ENCODE data around the gene AMTN.
A peak's percentile ranks its signal among the peaks of the same experiment; 100 is the strongest.
"Not testable (repeated sequence)": the region's sequence is repeated elsewhere in the genome, so short reads cannot be mapped to it uniquely, and the experiment has no call there.

AMTN gene, protein sequence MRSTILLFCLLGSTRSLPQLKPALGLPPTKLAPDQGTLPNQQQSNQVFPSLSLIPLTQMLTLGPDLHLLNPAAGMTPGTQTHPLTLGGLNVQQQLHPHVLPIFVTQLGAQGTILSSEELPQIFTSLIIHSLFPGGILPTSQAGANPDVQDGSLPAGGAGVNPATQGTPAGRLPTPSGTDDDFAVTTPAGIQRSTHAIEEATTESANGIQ

GRCh38 chr4:70518269-70518668 is at the start of gene AMTN:
AMTN (plus strand) TSS chr4:70518569; CDS start chr4:70518778, 209 bp downstream.
- DNase-seq (ENCODE audit: low spot score) = no peak

DNA sequence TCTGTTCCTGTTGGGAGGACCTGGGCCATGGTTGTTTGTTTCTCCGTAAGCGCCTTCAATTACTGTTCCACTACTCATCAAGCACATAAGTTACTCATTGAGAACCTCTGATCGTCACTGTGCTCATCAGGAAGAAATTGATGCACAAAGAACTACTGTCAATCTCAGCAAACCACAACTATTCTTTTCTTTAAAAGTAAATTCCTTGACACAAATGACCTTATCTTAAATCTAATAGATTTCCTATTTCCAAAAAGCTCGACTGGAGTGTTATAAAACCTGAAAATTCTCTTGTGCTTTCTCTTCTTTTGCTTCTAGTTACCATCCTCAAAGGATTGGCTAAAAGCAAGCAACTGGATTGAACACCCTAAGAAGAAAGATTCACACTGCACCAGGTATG is 46.5 kb upstream of the AMTN start, which contains the start of gene MUC7:
MUC7 (plus strand) TSS at position 301 of the 400 bp plus-strand sequence. CDS start 1,825 bp downstream, outside the sequence.
- no peak for DNase-seq (ENCODE audit: low spot score)

DNA sequence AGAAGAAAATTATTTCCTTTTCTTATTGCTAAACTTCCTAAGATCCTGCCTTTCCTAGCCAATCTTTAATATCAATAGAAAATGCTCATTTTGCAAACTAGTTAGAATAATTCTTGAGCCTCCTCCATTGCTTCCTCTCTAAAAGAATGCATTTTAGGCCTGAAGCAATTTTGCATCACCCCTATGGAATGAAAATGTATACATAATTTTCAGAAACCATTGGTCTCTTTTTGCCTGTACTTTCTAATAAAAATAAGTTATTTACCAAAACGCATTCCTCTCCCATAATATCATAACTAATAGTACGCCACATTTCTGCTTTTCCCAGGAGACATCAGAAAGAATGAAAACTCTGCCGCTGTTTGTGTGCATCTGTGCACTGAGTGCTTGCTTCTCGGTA is 44.7 kb upstream of the AMTN start:
- no peak for DNase-seq (ENCODE audit: low spot score)

DNA sequence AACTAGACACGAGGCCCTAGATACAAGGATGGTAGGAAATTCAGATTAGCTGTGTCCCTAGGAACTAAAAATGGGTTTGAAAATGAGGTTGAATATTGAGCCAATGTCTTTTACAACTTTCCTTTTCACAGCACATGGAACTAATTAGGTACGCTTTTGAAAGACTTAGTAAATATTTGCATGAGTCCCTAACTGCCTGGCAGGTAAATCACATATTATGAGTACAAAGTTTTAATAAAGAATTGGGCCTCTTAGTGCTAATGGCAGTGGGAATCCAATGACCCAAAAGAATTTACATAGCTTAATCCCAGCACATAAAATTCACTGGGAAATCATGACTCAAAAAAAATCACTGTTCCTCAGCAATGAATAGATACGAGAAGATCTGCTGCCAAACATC is 29.6 kb upstream of the AMTN start:
- DNase-seq (ENCODE audit: low spot score) = no peak

GRCh38 chr4:70496231-70496630 is 22.1 kb upstream of the AMTN start:
- no peak for DNase-seq (ENCODE audit: low spot score)

GRCh38 chr4:70501838-70502237 is 16.5 kb upstream of the AMTN start:
- DNase-seq (ENCODE audit: low spot score) = not testable (repeated sequence)

- DNase-seq (ENCODE audit: low spot score) = no peak
Observed at GRCh38 chr4:70504733-70505132, 13.6 kb upstream of the AMTN start.

- peak; percentile 50 for DNase-seq (ENCODE audit: low spot score)
Observed at GRCh38 chr4:70505151-70505748, 13.1 kb upstream of the AMTN start.

- DNase-seq (ENCODE audit: low spot score) = no peak
Observed at GRCh38 chr4:70508801-70509200, 9.6 kb upstream of the AMTN start.

GRCh38 chr4:70511365-70511764 is 7.0 kb upstream of the AMTN start:
- DNase-seq (ENCODE audit: low spot score) = no peak

DNA sequence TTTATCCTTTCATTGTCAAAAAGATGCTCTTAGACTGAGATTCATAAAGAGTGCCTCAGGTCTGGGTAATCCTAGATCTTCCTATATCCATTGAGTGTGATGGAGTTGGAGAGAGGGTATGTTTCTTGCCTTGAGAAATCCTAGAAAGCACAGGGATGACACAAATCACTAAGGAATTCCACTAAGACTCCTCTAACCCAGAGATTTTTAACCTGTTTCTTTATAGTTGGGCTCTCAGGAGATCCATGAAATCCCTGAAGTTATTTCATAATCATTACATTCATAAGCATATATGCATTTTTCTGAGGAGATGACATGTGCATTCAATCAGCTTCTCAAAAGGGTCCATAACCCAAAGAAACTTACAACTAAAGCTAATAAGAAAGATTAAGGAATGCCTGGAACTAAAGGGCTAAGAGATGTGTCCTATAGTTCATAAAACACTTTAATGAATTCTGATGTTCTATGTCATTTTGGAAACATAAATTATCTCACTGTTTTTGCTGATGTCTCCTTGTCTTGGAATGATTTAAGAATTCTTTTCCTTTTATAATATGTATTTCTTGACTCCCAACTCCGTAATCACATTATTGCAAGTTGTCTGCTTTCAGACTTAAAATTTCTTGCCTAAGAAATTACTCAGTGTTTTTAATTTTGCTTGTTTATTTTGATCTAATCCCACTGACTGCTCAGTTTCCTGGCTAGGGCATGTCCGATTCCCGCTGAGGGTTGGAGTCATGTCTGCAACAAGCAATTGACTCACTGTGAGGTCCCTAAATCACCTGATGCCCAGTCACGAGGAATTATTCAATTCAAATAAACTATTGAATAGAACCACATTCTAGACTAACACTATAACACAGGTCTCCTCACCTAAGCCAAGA is 2.8 kb upstream of the AMTN start:
- no peak for DNase-seq (ENCODE audit: low spot score)

GRCh38 chr4:70518716-70519115 is 347 bp downstream of the AMTN start:
- DNase-seq (ENCODE audit: low spot score) = no peak

DNA sequence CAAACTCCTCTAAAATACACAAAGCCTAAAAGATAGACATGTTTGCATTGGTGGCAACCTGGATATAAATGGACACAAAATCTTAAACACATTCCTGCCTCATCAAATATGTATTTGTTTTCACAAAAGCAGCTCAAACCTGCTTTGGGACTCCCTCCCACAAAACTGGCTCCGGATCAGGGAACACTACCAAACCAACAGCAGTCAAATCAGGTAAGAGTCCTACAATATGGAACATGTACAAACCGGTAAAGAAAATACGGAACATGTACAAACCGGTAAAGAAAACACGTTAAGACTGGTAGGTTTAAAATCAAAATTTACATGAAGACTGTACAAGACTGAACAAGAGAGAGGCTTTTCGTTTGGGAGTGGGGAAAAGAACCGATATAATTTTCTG is 4.3 kb downstream of the AMTN start:
- no peak for DNase-seq (ENCODE audit: low spot score)

- no peak for DNase-seq (ENCODE audit: low spot score)
Observed at GRCh38 chr4:70530997-70531396, 12.6 kb downstream of the AMTN start.

DNA sequence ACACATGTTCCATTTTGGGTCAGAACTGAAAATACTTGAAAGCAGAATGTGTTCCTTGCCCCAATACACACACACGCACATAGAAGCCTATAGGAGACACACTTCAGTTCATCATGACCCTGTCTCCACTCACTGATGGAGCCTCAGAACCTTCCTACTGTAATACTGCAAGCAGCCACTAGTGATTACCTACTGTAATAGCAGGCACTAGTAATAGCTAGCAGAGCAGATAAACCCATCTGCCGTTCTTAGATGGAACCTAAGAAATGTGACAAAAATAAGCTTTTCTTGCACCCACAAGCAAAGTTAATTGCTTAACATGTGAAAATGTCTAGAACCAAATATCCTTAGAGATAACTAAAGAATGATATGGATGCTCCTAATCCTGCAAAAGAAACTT is 13.6 kb downstream of the AMTN start:
- no peak for DNase-seq (ENCODE audit: low spot score)

GRCh38 chr4:70533211-70533610 is 14.8 kb downstream of the AMTN start:
- DNase-seq (ENCODE audit: low spot score) = no peak

DNA sequence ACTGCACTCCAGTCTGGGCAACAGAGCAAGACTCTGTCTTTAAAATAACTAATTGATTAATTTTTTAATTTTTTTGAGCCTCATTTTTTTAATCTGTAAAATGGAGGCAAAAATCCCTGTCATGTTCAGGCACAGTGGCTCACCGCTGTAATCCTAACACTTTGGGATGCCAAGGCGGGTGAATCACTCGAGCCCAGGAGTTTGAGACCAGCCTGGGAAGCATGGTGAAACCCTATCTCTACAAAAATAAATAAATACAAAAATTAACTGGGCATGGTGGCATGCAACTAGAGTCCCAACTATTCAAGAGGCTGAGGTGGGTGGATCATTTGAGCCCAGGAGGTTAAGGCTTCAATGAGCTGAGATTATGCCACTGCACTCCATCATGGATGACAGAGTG is 15.4 kb downstream of the AMTN start:
- DNase-seq (ENCODE audit: low spot score) = no peak

GRCh38 chr4:70534886-70535285 is 16.5 kb downstream of the AMTN start:
- not testable (repeated sequence) for DNase-seq (ENCODE audit: low spot score)

DNA sequence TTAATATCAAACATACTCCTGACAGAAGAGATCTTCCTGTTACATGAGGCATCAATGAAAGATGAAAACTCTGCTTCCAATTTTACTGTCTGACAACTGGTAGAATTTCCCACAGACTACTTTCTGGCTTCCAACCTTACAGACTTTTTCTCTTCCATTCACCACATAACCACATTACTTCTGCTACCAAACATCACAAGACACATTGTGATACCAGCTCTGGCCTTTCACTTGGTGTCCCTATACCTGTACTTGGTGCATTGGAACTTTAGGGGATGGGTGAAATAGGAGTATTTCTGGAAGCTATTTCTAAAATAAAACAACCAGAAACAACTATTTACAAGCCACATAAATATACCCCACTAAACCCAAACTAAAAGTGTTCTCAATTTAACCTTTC is 20.5 kb downstream of the AMTN start:
- no peak for DNase-seq (ENCODE audit: low spot score)

- no peak for DNase-seq (ENCODE audit: low spot score)
Observed at GRCh38 chr4:70544279-70544868, 26.0 kb downstream of the AMTN start.

DNA sequence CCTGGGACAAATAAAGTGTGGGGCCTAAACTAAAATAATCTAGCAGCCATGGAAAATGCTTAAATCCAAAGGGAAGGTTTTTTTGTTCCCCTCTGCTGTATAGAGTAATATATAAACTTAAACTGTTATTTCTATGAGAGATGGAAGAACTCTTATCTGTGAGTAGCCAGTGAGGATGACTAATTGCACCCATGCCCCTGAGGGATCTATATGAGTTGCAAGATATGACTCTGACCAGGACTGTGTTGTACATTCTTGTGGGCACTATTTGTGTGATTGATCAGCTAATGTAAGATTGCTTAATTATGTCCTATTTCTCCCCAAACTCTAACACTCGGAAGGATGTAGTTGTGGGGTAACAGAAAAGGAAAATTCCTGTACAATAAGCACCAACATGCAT is 38.5 kb downstream of the AMTN start:
- no peak for DNase-seq (ENCODE audit: low spot score)

DNA sequence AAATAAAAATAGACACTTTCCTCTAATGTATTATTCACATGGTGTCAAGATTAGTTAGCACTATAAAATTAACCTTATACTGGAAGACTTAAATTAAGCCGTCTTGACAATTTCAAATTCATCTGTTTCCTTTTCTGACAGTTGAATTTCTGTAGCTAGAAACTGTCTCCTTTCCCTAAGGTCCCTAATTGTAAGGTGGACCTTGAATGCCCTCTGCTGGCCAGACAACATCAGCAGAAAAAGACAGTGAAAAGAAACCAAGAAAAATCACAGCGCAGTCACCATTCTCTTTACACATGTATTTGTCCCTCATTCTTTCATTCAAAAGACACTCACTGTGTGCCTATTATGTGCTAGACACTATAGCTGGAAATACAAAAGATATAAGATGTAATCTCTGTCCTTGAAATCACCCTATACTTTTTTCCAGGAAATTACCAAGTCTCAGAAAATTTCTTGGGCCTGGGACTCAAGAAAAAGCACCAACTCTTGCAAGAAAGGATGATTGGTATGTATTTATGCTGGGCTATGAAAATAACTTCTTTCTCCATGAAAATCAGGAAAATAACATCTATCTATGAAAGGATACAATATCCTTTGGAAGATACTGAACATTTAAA is 41.0 kb downstream of the AMTN start:
- DNase-seq (ENCODE audit: low spot score) = peak; percentile 38
